Tibial nerve (tissue), 4 donors: ENCODE measurements around the gene CD300LD. TPM values are rescaled to one million over a fixed set of nuclear protein-coding genes. Genes with fewer than 3 reads are reported as not detected.

ENCODE experiments used
- DNase-seq, 2 donors: peaks; one replicate each; pipeline ENCODE4 v3.0.0-alpha.2; 2019; ENCODE audit warnings: low spot score in 2 of 2
- H3K27ac ChIP-seq, 4 donors: fragments of 200-600 bp; sonication (generic) in 3 of 4; one replicate each; pipeline ENCODE4 v1.5.1; 2017 to 2019; ENCODE audit warnings: mild to moderate bottlenecking in 1 of 4
- H3K27me3 ChIP-seq, 2 donors: fragments of 200-600 bp; sonication (generic) in 1 of 2; one replicate each; pipeline versions ENCODE4 v1.5.1 to v1.6.0; 2017 to 2019
- H3K36me3 ChIP-seq, 3 donors: fragments of 200-600 bp; sonication (generic); one replicate each; pipeline ENCODE4 v1.5.1; 2018 to 2019
- H3K4me1 ChIP-seq, 4 donors: fragments of 200-600 bp; sonication (generic) in 3 of 4; one replicate each; pipeline ENCODE4 v1.5.1; 2017 to 2019
- H3K4me3 ChIP-seq, 4 donors: fragments of 200-600 bp; sonication (generic) in 3 of 4; one replicate each; pipeline ENCODE4 v1.5.1; 2017 to 2019; ENCODE audit warnings: mild to moderate bottlenecking in 1 of 4, moderate library complexity in 1 of 4
- H3K9me3 ChIP-seq, 4 donors: fragments of 200-600 bp; sonication (generic) in 3 of 4; one replicate each; pipeline ENCODE4 v1.5.1; 2017 to 2019
- CTCF ChIP-seq, 5 experiments: fragments of 200-600 bp in 3 of 5; fragments of 450-650 bp in 2 of 5; sonication (generic) in 3 of 5; IDR thresholded peaks; one replicate each; pipeline ENCODE4 v1.5.1; 2016 to 2019; ENCODE audit warnings: antibody characterized with exemption in 5 of 5, mild to moderate bottlenecking in 3 of 5, moderate library complexity in 2 of 5
- EP300 ChIP-seq, 2 donors: sonication (generic); formaldehyde crosslinking; IDR thresholded peaks; one replicate each; pipeline ENCODE4 v1.6.1; 2017; ENCODE audit warnings: antibody characterized with exemption in 2 of 2, mild to moderate bottlenecking in 1 of 2
- POLR2A ChIP-seq, 2 donors: fragments of 450-650 bp; IDR thresholded peaks; one replicate each; pipeline ENCODE4 v1.6.1; 2017; ENCODE audit warnings: antibody characterized with exemption in 2 of 2, mild to moderate bottlenecking in 2 of 2, moderate library complexity in 2 of 2
- WGBS, 2 donors: methylation state at CpG; one replicate each; pipeline ENCODE4 v1.1.5; 2018; 5-methylcytosine and 5-hydroxymethylcytosine counted together
- total RNA-seq, 4 donors: library from RNA; depleted of rRNA; stranded (reverse); fragments of >200 nt; gene quantifications; one replicate each; pipeline ENCODE4 v1.1.0, GENCODE V29; 2016

CD300LD gene
- total RNA-seq, 4 donors from 2014 or later, result not detected

GRCh38 chr17:74605361-74605760 is 13.3 kb upstream of the CD300LD start:
- H3K27ac ChIP-seq, result no peak overlapping the region
- H3K9me3 ChIP-seq, result peaks cover 0 to 8% (median 0%) of the 10 kb centered on the region in 4 donors
- peaks cover 0 to 5% of the 10 kb centered on the region in 2 donors for H3K27me3 ChIP-seq
- peak in 1 of 2 donors; percentile 35 for DNase-seq
- peaks cover 0 to 11% (median 0%) of the 10 kb centered on the region in 4 donors for H3K4me1 ChIP-seq
- TF ChIP-seq CTCF (IDR thresholded peaks at IDR 0.05) (no peak), POLR2A (IDR thresholded peaks at IDR 0.05) (no peak), EP300 (IDR thresholded peaks at IDR 0.05) (no peak)
- no peaks in the 10 kb centered on the region for H3K36me3 ChIP-seq
- no peak overlapping the region for H3K4me3 ChIP-seq
- 51 to 59% methylated on average over 10 of the region's 10 CpGs for WGBS, 2 donors

- Histone ChIP-seq H3K4me3 (no peak overlapping the region), H3K36me3 (no peaks in the 10 kb centered on the region), H3K27me3 (peaks cover 0 to 5% of the 10 kb centered on the region in 2 donors), H3K4me1 (peaks cover 0 to 11% (median 0%) of the 10 kb centered on the region in 4 donors), H3K9me3 (peaks cover 0 to 8% (median 0%) of the 10 kb centered on the region in 4 donors), H3K27ac (no peak overlapping the region)
- no peak for DNase-seq
- TF ChIP-seq CTCF (IDR thresholded peaks at IDR 0.05), result no peak
- TF ChIP-seq EP300 (IDR thresholded peaks at IDR 0.05), result no peak
- TF ChIP-seq POLR2A (IDR thresholded peaks at IDR 0.05), result no peak
- WGBS, 2 donors, result 42 to 52% methylated on average over 10 of the region's 10 CpGs
These were observed 12.7 kb upstream of the CD300LD start for GRCh38 chr17:74604761-74605160.

- H3K4me1 ChIP-seq, result peaks cover 0 to 11% (median 0%) of the 10 kb centered on the region in 4 donors
- peaks cover 0 to 8% of the 10 kb centered on the region in 2 donors for H3K27me3 ChIP-seq
- TF ChIP-seq CTCF (IDR thresholded peaks at IDR 0.05) (no peak), EP300 (IDR thresholded peaks at IDR 0.05) (no peak), POLR2A (IDR thresholded peaks at IDR 0.05) (no peak)
- H3K27ac ChIP-seq, result no peak overlapping the region
- peaks cover 0 to 8% (median 0%) of the 10 kb centered on the region in 4 donors for H3K9me3 ChIP-seq
- 78 to 82% methylated on average over 6 of the region's 6 CpGs for WGBS, 2 donors
- no peak for DNase-seq
- H3K4me3 ChIP-seq, result no peak overlapping the region
- no peaks in the 10 kb centered on the region for H3K36me3 ChIP-seq
These were observed 12.1 kb upstream of the CD300LD start for GRCh38 chr17:74604200-74604599.

- 70 to 73% methylated on average over 5 of the region's 5 CpGs for WGBS, 2 donors
- H3K36me3 ChIP-seq, result no peaks in the 10 kb centered on the region
These were observed 11.7 kb upstream of the CD300LD start for GRCh38 chr17:74603746-74604145.

More at GRCh38 chr17:74603746-74604145, 11.7 kb upstream of the CD300LD start:
- Histone ChIP-seq H3K27me3 (peaks cover 0 to 13% of the 10 kb centered on the region in 2 donors), H3K9me3 (peaks cover 0 to 8% (median 0%) of the 10 kb centered on the region in 4 donors), H3K4me1 (peaks cover 0 to 11% (median 0%) of the 10 kb centered on the region in 4 donors), H3K27ac (no peak overlapping the region), H3K4me3 (no peak overlapping the region)
- TF ChIP-seq CTCF (IDR thresholded peaks at IDR 0.05), result no peak
- TF ChIP-seq POLR2A (IDR thresholded peaks at IDR 0.05), result no peak
- TF ChIP-seq EP300 (IDR thresholded peaks at IDR 0.05), result no peak
- no peak for DNase-seq
